AG09319 (cell line): ENCODE results near the gene RRP1.

Source experiments
- DNase-seq: peaks from one replicate; pipeline ENCODE4 v3.0.0-alpha.2; 2010; ENCODE audit warnings: low read depth; ENCODE audit errors: extremely low read depth
- TF ChIP-seq, protein P1 (sequence below): IDR thresholded peaks from 2 replicates; pipeline ENCODE4 v1.5.1; 2011; ENCODE audit warnings: low read depth, mild to moderate bottlenecking, inconsistent platforms, low read length, moderate library complexity

The RRP1 gene

DNA sequence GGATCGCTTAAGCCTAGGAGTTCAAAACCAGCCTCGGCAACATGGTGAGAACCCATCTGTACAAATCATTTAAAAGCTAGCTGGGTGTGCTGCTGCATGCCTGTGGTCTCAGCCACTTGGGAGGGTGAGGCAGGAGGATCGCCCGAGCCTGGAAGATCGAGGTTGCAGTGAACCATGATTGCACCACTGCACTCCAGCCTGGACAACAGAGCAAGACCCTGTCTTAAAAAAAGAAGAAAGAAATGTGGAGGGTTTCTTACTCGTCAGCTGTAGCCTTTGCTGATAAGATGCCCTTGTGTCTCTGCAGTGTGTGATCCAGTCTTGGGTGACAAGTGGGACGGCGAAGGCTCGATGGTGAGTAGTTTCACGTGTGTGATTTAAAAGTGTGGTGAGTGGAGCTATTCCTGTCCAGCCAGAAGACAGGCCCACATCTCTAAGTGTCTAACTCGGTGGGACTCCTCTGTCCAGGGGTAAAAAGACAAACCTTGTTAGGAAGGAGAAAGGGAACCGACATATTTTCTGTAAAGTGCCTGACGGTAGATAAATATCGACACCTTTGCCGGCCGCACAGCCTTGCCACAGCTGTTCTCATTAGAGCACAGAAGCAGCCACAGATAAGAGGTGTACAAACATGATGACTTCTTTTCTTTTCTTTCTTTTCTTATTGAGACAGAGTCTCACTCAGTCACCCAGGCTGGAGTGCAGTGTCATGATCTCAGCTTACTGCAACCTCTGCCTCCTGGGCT is 43.4 kb upstream of the RRP1 start:
- DNase-seq = no peak
- TF ChIP-seq, protein P1, sequence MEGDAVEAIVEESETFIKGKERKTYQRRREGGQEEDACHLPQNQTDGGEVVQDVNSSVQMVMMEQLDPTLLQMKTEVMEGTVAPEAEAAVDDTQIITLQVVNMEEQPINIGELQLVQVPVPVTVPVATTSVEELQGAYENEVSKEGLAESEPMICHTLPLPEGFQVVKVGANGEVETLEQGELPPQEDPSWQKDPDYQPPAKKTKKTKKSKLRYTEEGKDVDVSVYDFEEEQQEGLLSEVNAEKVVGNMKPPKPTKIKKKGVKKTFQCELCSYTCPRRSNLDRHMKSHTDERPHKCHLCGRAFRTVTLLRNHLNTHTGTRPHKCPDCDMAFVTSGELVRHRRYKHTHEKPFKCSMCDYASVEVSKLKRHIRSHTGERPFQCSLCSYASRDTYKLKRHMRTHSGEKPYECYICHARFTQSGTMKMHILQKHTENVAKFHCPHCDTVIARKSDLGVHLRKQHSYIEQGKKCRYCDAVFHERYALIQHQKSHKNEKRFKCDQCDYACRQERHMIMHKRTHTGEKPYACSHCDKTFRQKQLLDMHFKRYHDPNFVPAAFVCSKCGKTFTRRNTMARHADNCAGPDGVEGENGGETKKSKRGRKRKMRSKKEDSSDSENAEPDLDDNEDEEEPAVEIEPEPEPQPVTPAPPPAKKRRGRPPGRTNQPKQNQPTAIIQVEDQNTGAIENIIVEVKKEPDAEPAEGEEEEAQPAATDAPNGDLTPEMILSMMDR = no peak

DNA sequence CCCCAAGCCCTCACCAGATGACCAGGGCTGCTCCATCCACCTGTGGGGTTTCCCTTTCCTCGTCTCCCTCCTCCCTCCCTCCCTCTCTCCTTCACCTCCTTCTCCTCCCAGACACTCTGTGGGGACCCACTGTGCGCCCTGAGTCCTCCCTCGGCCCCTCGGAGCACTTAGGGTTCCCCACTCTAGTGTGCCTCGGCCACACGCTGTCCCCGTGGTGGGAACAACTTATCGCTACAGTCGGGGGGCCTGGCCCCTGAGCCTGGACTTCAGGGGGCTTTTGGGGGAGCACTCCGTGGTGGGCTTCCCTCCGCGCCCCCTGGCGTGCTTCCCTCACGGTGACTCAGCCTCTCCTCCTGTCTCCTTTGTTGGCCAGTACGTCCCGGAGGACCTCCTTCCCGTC is 40.8 kb upstream of the RRP1 start:
- TF ChIP-seq, protein P1 = no peak

DNA sequence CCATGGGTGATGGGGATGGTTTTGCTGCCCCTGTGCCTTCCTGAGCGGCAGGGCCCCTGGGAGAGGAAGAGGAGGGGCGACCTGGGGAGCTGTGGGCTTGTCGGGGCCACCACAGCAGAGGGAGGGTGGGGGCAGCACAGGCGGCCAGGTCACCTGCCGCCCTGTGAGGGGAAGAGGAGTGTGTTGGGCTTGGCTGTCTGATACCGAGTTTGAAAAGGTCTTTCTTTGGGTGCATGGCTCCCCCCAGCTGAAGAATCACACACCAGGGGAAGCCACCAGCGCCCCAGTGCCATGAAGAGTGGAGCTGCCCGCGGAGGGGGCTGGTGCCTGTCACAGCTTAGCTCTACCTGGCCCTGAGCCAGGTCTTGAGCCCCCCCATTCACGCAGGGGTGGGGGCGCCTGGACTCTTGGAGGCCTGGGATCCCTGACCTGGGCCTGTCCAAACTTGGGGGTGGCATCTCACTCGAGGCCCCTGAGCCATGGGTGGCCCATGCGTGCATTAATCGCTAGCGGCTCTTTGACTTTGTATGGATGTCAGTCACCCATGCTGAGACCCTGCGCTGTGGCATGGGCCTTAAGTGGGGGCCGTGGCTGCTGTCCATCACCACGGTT is 39.6 kb upstream of the RRP1 start:
- TF ChIP-seq, protein P1 = no peak
- no peak for DNase-seq

More for the DNA sequence above, 40.8 kb upstream of the RRP1 start:
- no peak for DNase-seq

DNA sequence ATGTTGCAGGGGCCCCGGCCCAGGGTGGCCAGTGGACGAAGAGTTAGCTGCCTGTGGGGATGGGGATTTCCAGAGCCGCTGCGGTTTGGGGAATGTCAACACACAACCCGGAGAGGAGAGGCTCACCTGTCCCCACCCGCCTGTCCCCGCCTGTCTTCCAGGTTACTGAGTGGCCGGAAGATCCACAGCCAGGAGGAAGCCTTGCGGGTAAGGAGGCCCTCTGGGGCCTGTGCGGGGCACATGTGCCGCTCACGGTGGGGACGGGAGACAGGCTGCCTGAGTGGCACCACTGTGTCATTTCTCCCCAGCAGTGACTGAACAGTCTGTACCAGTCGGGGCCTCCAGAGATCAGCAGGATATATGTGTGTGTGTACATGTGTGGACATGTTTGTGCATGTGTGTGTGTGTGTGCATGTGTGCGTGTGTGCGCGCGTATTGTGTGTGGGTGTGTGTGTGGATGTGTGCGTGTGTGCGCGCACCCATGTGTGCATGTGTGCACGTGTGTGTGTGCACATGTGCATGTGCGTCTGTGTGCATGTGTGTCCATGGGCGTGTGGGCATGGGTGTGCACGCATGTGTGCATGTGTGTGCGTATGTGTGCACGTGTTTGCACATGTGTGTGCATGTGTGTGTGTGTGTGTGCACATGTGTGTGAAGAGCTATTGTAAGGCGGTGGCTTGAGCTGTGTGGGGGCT is 38.9 kb upstream of the RRP1 start:
- no peak for DNase-seq
- TF ChIP-seq, protein P1 = no peak

DNA sequence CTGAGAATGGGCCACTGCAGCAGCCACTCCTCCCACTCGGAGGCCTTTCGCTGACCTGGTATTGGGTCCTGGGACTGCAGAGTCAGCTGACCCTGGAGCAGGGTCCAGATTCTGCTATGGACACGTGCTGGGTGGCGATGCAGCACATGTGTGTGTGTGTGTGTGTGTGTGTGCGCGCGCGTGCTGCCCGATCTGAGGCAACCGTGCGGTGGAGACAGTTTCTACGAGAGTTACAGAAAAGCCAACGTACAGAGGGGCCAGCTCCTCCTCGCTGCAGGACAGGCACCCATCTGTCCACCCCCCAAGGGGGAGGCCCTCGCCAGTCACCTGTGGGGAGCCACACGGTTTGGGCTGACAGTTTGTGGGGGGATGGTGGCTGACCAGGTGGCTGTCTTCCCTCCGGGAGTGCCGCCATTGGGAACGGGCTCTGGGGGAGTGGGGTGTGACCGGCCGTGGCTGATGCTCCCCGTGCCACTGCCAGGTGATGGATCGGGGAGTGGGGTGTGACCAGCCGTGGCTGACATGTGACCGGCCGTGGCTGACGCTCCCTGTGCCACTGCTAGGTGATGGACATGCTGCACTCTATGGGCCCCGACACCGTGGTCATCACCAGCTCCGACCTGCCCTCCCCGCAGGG is 37.3 kb upstream of the RRP1 start:
- no peak for DNase-seq
- TF ChIP-seq, protein P1 = no peak

DNA sequence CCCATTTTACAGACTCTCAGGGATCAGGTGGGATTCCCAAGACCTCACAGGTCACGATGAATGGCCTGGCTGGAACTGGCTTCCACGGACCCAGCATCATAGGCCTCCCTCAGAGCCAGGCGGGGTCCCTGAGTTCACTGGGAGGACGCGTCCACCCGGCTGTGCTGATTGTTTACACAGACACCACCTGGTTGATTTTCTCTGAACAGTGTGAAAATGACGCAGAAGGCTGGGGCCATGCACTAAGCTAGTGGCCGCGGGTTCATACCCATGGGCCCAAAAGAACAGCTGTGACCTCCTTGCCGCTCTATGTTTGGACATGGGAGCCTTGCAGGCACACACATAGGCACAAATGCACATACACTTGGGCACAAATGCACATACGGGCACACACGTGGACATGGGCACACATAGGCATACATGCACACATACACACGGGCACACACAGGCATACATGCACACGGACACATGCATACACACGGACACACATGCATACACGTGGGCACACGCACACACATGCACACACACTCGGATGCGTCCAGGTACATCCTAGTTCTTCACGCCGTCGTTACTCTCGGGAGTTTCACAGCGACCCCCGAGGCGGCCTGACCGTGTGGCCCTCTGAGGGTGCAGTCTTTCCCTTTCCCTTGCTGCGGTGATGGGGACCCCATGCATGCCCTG is 36.5 kb upstream of the RRP1 start:
- TF ChIP-seq, protein P1 = no peak
- no peak for DNase-seq
